GM18870 (cell line): ENCODE results near the gene SEMA3D.

Experiments
- ATAC-seq: cut with Tn5 transposase; IDR thresholded peaks from one replicate; pipeline ENCODE4 v1.9.1; 2021; ENCODE audit warnings: moderate library complexity; ENCODE audit not compliant: unreplicated experiment

SEMA3D gene

GRCh38 chr7:85039196-85039923 lies 147.5 kb downstream of the SEMA3D start:
- ATAC-seq: peak; percentile 97

GRCh38 chr7:85038466-85038865 lies 148.4 kb downstream of the SEMA3D start:
- ATAC-seq: no peak

- ATAC-seq: peak; percentile 56
These were observed 153.6 kb downstream of the SEMA3D start for GRCh38 chr7:85033263-85033662.

GRCh38 chr7:85031475-85031874 lies 155.4 kb downstream of the SEMA3D start:
- no peak for ATAC-seq

- peak; percentile 57 for ATAC-seq
These were observed 156.0 kb downstream of the SEMA3D start for GRCh38 chr7:85030893-85031292.

- peak; percentile 89 for ATAC-seq
These were observed 161.5 kb downstream of the SEMA3D start for GRCh38 chr7:85025312-85025756.

GRCh38 chr7:85023916-85024315 lies 162.9 kb downstream of the SEMA3D start:
- ATAC-seq: no peak

GRCh38 chr7:85023066-85023712 lies 163.7 kb downstream of the SEMA3D start:
- ATAC-seq: no peak

GRCh38 chr7:85022064-85022697 lies 164.7 kb downstream of the SEMA3D start:
- no peak for ATAC-seq

- no peak for ATAC-seq
These were observed 165.7 kb downstream of the SEMA3D start for GRCh38 chr7:85021101-85021704.

GRCh38 chr7:85019778-85020177 lies 167.1 kb downstream of the SEMA3D start:
- ATAC-seq: no peak

GRCh38 chr7:85019176-85019575 lies 167.7 kb downstream of the SEMA3D start:
- no peak for ATAC-seq

- no peak for ATAC-seq
These were observed 168.4 kb downstream of the SEMA3D start for GRCh38 chr7:85018498-85018897.

GRCh38 chr7:85016286-85016685 lies 170.6 kb downstream of the SEMA3D start:
- no peak for ATAC-seq

- ATAC-seq: no peak
These were observed 171.8 kb downstream of the SEMA3D start for GRCh38 chr7:85014936-85015660.

- no peak for ATAC-seq
These were observed 175.7 kb downstream of the SEMA3D start for GRCh38 chr7:85011127-85011526.

GRCh38 chr7:85010306-85010705 lies 176.6 kb downstream of the SEMA3D start:
- no peak for ATAC-seq

GRCh38 chr7:85006754-85007153 lies 180.1 kb downstream of the SEMA3D start:
- no peak for ATAC-seq

GRCh38 chr7:85004402-85004801 lies 182.5 kb downstream of the SEMA3D start:
- no peak for ATAC-seq

GRCh38 chr7:85001495-85002345 lies 185.1 kb downstream of the SEMA3D start:
- ATAC-seq: no peak
